H9 (cell line): ENCODE data around the gene ATE1. TPM values are rescaled to one million over a fixed set of nuclear protein-coding genes. Genes with fewer than 3 reads are reported as not detected.
A peak's percentile ranks its signal among the peaks of the same experiment; 100 is the strongest.

Experiments
- DNase-seq: peaks from one replicate; pipeline ENCODE4 v3.0.0-alpha.2; 2017
- H2AFZ ChIP-seq: one replicate; pipeline ENCODE4 v1.6.1; 2013; ENCODE audit warnings: mild to moderate bottlenecking, low read length, control low read depth, moderate library complexity
- H2AK5ac ChIP-seq: 2 replicates; pipeline ENCODE4 v1.6.1; 2013; ENCODE audit warnings: low read length, control low read depth, mixed read lengths; ENCODE audit not compliant: insufficient read length
- H2BK120ac ChIP-seq: one replicate; pipeline ENCODE4 v1.6.1; 2013; ENCODE audit warnings: low read depth, mild to moderate bottlenecking, low read length, control low read depth, inconsistent platforms; ENCODE audit not compliant: poor library complexity, severe bottlenecking
- H2BK12ac ChIP-seq: 2 replicates; pipeline ENCODE4 v1.6.1; 2013; ENCODE audit warnings: low read length, control low read depth, mixed read lengths, low read depth; ENCODE audit not compliant: insufficient read length
- H2BK15ac ChIP-seq: 2 replicates; pipeline ENCODE4 v1.6.1; 2013; ENCODE audit warnings: low read depth, low read length, control low read depth
- H2BK20ac ChIP-seq: one replicate; pipeline ENCODE4 v1.6.1; 2013; ENCODE audit warnings: low read depth, mild to moderate bottlenecking, low read length, control low read depth, inconsistent platforms; ENCODE audit not compliant: poor library complexity, severe bottlenecking
- H2BK5ac ChIP-seq: 2 replicates; pipeline ENCODE4 v1.6.1; 2013; ENCODE audit warnings: low read length, control low read depth, mixed read lengths; ENCODE audit not compliant: insufficient read length
- H3K14ac ChIP-seq: 2 replicates; pipeline ENCODE4 v1.6.1; 2013; ENCODE audit warnings: low read length, control low read depth; ENCODE audit not compliant: insufficient read depth
- H3K18ac ChIP-seq: 2 replicates; pipeline ENCODE4 v1.6.1; 2013; ENCODE audit warnings: low read depth, mild to moderate bottlenecking, mixed read lengths, low read length, control low read depth; ENCODE audit not compliant: insufficient read length
- H3K23ac ChIP-seq: 2 replicates; pipeline ENCODE4 v1.6.1; 2013; ENCODE audit warnings: low read length, control low read depth, mixed read lengths, low read depth; ENCODE audit not compliant: insufficient read length
- H3K23me2 ChIP-seq: 2 replicates; pipeline ENCODE4 v1.6.1; 2013; ENCODE audit warnings: low read depth, mild to moderate bottlenecking, mixed read lengths, low read length, control low read depth; ENCODE audit not compliant: insufficient read length, poor library complexity, severe bottlenecking
- H3K27ac ChIP-seq: 2 replicates; pipeline ENCODE4 v1.5.1; 2013; ENCODE audit warnings: low read length, control low read depth, mixed read lengths, low read depth; ENCODE audit not compliant: insufficient read length
- H3K27me3 ChIP-seq: 2 replicates; pipeline ENCODE4 v1.6.1; 2013; ENCODE audit warnings: low read length, control low read depth, inconsistent platforms; ENCODE audit not compliant: insufficient read depth
- H3K4ac ChIP-seq: 2 replicates; pipeline ENCODE4 v1.6.1; 2013; ENCODE audit warnings: low read depth, mild to moderate bottlenecking, control low read depth, inconsistent platforms, low read length, moderate library complexity
- H3K4me1 ChIP-seq: 2 replicates; pipeline ENCODE4 v1.6.1; 2013; ENCODE audit warnings: low read length, control low read depth, inconsistent platforms; ENCODE audit not compliant: insufficient read depth
- H3K4me2 ChIP-seq: 2 replicates; pipeline ENCODE4 v1.6.1; 2013; ENCODE audit warnings: low read length, control low read depth, mixed read lengths; ENCODE audit not compliant: insufficient read length, insufficient read depth
- H3K56ac ChIP-seq: 2 replicates; pipeline ENCODE4 v1.6.1; 2013; ENCODE audit warnings: low read depth, mild to moderate bottlenecking, mixed read lengths, low read length, control low read depth; ENCODE audit not compliant: insufficient read length
- H3K79me1 ChIP-seq: 2 replicates; pipeline ENCODE4 v1.6.1; 2013; ENCODE audit warnings: low read depth, mild to moderate bottlenecking, moderate library complexity, low read length, control low read depth, inconsistent platforms; ENCODE audit not compliant: insufficient read depth, poor library complexity, severe bottlenecking
- H3K79me2 ChIP-seq: 2 replicates; pipeline ENCODE4 v1.6.1; 2013; ENCODE audit warnings: low read length, control low read depth, inconsistent platforms; ENCODE audit not compliant: insufficient read depth
- H3K9ac ChIP-seq: 2 replicates; pipeline ENCODE4 v1.6.1; 2013; ENCODE audit warnings: low read length, control low read depth, mixed read lengths; ENCODE audit not compliant: insufficient read length; ENCODE audit errors: extremely low read depth
- H3K9me3 ChIP-seq: one replicate; pipeline ENCODE4 v1.6.1; 2013; ENCODE audit warnings: low read depth, low read length, inconsistent platforms; ENCODE audit not compliant: control insufficient read depth
- H3T11ph ChIP-seq: one replicate; pipeline ENCODE4 v1.6.1; 2013; ENCODE audit warnings: mild to moderate bottlenecking, low read length, control low read depth, inconsistent platforms
- H4K20me1 ChIP-seq: one replicate; pipeline ENCODE4 v1.6.1; 2013; ENCODE audit not compliant: control insufficient read depth, insufficient read length, insufficient read depth
- H4K5ac ChIP-seq: 2 replicates; pipeline ENCODE4 v1.6.1; 2013; ENCODE audit warnings: low read depth, mild to moderate bottlenecking, mixed read lengths, low read length, control low read depth; ENCODE audit not compliant: insufficient read length
- H4K8ac ChIP-seq: replicated peaks from 2 replicates; pipeline ENCODE4 v1.6.1; 2013; ENCODE audit warnings: low read length, control low read depth, mixed read lengths, low read depth; ENCODE audit not compliant: insufficient read length
- H4K91ac ChIP-seq: 2 replicates; pipeline ENCODE4 v1.6.1; 2013; ENCODE audit warnings: low read depth, mild to moderate bottlenecking, moderate library complexity, mixed read lengths, low read length, control low read depth; ENCODE audit not compliant: insufficient read length
- H3K27ac Mint-ChIP-seq, 3 experiments: 2 replicates in 2 of 3; 3 replicates in 1 of 3; pipeline ENCODE4 v1.8.0; 2020 to 2021; ENCODE audit warnings: mixed read lengths in 3 of 3, mild to moderate bottlenecking in 1 of 3, moderate library complexity in 1 of 3
- H3K27me3 Mint-ChIP-seq: 2 replicates; pipeline ENCODE4 v1.8.0; 2021; ENCODE audit warnings: low read depth, mild to moderate bottlenecking, moderate library complexity, mixed read lengths
- H3K36me3 Mint-ChIP-seq, 3 experiments: 2 replicates in 2 of 3; 3 replicates in 1 of 3; pipeline ENCODE4 v1.8.0; 2020 to 2021; ENCODE audit warnings: low read depth in 3 of 3, mixed read lengths in 3 of 3; ENCODE audit not compliant: insufficient read depth in 1 of 3
- H3K4me1 Mint-ChIP-seq, 2 experiments: 2 replicates each; pipeline ENCODE4 v1.8.0; 2020; ENCODE audit warnings: mixed read lengths in 2 of 2
- H3K4me3 Mint-ChIP-seq, 2 experiments: 2 replicates in 1 of 2; 3 replicates in 1 of 2; pipeline ENCODE4 v1.8.0; 2020 to 2021; ENCODE audit warnings: mild to moderate bottlenecking in 2 of 2, mixed read lengths in 2 of 2, moderate library complexity in 1 of 2
- H3K9me3 Mint-ChIP-seq, 2 experiments: 2 replicates in 1 of 2; 3 replicates in 1 of 2; pipeline ENCODE4 v1.8.0; 2020; ENCODE audit warnings: mild to moderate bottlenecking in 2 of 2, mixed read lengths in 2 of 2, moderate library complexity in 1 of 2
- WGBS: extraction: QIAGEN DNeasy Blood & Tissue Kit; methylation state at CpG from one replicate; pipeline ENCODE4 v1.1.7; 2013; ENCODE audit warnings: missing lambda C conversion rate, low lambda C conversion rate, mixed read lengths; ENCODE audit not compliant: insufficient read length; ENCODE audit errors: extremely low coverage; 5-methylcytosine and 5-hydroxymethylcytosine counted together
- total RNA-seq: library from RNA; stranded (reverse); gene quantifications from 2 replicates; pipeline ENCODE4 v1.2.1, GENCODE V29; 2021
- TF ChIP-seq, protein P1 (sequence below): fragments of 200-600 bp; sonication (generic); conservative IDR thresholded peaks from 3 replicates; pipeline ENCODE4 v1.8.0; 2021; ENCODE audit warnings: antibody characterized with exemption, mild to moderate bottlenecking

ATE1 gene
- total RNA-seq, 1 experiment from 2014 or later, result 29.0 TPM

DNA sequence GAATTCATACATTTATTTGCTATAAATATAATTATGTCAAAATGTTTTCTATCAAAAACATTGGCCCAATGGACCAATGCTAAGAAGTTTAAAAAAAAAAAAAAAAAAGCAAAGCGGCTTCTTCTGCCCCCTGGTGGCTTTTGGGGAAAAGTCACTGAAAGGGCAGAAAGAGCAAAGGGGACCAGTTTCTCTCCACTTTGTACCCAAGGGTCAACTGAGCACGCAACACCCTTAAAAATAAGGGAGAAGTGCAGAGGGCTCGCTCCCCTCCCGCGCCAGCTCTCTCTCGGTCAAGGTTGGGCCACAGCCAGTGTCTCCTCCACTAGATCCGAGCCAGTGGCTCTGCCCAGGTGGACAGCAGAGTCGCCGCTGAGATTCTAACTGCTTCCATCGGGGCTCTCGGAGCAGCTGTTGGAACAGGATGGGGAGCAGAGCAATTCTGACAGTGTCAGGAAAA is 193.2 kb downstream of the ATE1 start:
- Histone ChIP-seq H3T11ph (no peak overlapping the region), H3K27me3 (no peaks in the 10 kb centered on the region), H2BK12ac (no peak overlapping the region), H3K9me3 (no peaks in the 10 kb centered on the region), H3K18ac (no peak overlapping the region), H4K5ac (no peak overlapping the region), H3K23ac (no peak overlapping the region), H3K79me2 (no peaks in the 10 kb centered on the region), H4K91ac (no peak overlapping the region), H2BK5ac (no peak overlapping the region), H3K79me1 (no peaks in the 10 kb centered on the region), H2AFZ (no peak overlapping the region), H2BK20ac (no peak overlapping the region), H2AK5ac (no peak overlapping the region), H3K23me2 (no peaks in the 10 kb centered on the region), H2BK15ac (no peak overlapping the region), H3K27ac (no peak overlapping the region), H3K4ac (no peak overlapping the region), H3K56ac (no peak overlapping the region), H4K8ac (no peak overlapping the region), H3K4me1 (peaks cover 11% of the 10 kb centered on the region; the same call in 1 of the 2 replicates), H3K14ac (no peak overlapping the region), H2BK120ac (no peak overlapping the region), H3K4me2 (no peak overlapping the region), H3K9ac (no peak overlapping the region), H4K20me1 (no peaks in the 10 kb centered on the region)
- peaks cover 2% of the 10 kb centered on the region; the same call in 1 of the 2 replicates for H3K27me3 Mint-ChIP-seq
- H3K4me3 Mint-ChIP-seq, result peak overlapping the region in 1 of 2 experiments; percentile 38; a peak in 1 of 5 replicates
- TF ChIP-seq, protein P1, sequence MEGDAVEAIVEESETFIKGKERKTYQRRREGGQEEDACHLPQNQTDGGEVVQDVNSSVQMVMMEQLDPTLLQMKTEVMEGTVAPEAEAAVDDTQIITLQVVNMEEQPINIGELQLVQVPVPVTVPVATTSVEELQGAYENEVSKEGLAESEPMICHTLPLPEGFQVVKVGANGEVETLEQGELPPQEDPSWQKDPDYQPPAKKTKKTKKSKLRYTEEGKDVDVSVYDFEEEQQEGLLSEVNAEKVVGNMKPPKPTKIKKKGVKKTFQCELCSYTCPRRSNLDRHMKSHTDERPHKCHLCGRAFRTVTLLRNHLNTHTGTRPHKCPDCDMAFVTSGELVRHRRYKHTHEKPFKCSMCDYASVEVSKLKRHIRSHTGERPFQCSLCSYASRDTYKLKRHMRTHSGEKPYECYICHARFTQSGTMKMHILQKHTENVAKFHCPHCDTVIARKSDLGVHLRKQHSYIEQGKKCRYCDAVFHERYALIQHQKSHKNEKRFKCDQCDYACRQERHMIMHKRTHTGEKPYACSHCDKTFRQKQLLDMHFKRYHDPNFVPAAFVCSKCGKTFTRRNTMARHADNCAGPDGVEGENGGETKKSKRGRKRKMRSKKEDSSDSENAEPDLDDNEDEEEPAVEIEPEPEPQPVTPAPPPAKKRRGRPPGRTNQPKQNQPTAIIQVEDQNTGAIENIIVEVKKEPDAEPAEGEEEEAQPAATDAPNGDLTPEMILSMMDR, result peak; percentile 86
- H3K9me3 Mint-ChIP-seq, result no peaks in the 10 kb centered on the region; a peak in 2 of 5 replicates
- no CpG with 5 or more reads among the region's 11 CpGs for WGBS
- no peaks in the 10 kb centered on the region for H3K36me3 Mint-ChIP-seq
- peaks cover 33 to 35% of the 10 kb centered on the region in 2 experiments for H3K4me1 Mint-ChIP-seq
- H3K27ac Mint-ChIP-seq, result no peak overlapping the region
- no peak for DNase-seq
